ENCODE results near the gene IL17RE.
"Not testable (repeated sequence)": the region's sequence is repeated elsewhere in the genome, so short reads cannot be mapped to it uniquely, and the experiment has no call there.

Gene IL17RE, protein sequence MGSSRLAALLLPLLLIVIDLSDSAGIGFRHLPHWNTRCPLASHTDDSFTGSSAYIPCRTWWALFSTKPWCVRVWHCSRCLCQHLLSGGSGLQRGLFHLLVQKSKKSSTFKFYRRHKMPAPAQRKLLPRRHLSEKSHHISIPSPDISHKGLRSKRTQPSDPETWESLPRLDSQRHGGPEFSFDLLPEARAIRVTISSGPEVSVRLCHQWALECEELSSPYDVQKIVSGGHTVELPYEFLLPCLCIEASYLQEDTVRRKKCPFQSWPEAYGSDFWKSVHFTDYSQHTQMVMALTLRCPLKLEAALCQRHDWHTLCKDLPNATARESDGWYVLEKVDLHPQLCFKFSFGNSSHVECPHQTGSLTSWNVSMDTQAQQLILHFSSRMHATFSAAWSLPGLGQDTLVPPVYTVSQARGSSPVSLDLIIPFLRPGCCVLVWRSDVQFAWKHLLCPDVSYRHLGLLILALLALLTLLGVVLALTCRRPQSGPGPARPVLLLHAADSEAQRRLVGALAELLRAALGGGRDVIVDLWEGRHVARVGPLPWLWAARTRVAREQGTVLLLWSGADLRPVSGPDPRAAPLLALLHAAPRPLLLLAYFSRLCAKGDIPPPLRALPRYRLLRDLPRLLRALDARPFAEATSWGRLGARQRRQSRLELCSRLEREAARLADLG

DNA sequence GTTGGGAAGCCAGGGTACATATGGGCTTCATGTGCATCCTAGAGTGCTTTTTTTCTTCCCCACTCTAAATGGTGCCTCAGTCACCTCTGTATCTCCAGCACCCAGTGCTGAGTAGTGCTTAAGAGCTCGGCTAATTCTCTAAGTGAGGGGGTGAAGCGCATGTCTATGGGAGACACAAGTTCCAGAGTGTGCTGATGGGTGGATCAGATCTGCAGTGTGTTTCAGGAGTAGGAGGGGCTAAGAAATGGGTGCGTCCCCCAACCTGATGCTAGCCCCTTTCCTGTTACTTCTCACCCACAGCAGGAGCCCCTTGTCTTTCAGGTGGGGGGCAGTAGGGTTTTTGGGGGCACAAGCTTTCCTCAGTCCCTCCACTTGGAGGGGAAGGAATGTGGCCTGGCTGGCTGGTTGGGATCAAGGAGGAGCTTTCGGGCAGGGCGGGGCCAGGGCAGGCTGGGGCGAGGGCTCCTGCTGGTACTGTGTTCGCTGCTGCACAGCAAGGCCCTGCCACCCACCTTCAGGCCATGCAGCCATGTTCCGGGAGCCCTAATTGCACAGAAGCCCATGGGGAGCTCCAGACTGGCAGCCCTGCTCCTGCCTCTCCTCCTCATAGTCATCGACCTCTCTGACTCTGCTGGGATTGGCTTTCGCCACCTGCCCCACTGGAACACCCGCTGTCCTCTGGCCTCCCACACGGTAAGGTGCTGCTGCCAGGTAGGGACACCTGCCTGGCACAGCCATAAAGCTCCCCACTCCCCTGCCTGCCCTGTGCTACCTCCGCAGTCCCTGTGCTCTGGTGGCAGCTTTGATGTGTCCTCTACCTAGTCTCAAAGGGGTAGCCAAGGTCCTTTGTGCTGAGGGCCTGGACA is at the start of gene IL17RE:
Gene IL17RE, plus strand, starts transcription at position 477 of the 866 bp plus-strand sequence. Its CDS starts 85 bp downstream, at position 562.
- DNase-seq, result no peak

DNA sequence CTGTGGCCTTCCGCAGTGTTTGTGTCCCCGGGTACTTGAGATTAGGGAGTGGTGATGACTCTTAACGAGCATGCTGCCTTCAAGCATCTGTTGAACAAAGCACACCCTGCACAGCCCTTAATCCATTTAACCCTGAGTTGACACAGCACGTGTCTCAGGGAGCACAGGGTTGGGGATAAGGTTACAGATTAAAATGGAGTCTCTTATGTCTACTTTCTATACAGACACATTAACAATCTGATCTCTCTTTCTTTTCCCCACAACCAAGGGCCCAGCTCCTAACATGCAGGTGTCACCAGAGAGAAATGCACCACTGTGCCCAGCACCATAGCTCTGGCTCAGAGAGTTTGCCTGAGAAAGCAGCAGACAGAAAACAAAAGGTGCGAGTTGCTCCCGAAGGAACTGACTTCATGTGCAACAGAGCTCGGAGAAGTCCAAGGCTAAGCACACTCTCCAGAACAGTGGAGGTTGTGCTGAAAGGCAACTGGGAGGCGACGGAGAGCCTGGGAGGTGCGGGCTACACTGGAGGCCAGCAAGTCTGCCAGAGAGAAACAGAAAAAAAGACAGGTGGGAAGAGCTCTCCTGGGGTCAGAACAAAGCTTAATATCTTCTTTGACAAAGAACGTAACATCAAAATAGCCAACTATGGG is 48.2 kb upstream of the IL17RE start:
- not testable (repeated sequence) for DNase-seq

DNA sequence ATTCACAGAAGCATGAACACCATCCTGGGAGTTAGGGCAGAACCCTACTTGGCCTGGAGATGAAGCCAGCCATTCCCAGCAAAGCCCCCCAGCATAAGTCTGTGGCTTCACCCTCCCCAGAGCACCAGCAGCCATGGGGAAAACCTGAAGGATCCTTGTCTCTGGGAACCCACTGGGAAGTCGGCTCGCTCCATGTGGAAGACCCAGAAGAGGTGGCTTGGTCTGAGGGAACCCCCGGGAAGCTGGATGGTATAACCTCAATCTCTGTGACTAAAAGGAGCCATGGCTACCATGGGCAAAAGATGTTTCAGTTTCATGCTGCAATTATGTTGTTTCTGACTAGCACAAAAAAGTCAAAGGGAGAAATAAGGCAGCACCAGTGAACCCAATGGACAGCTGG is 47.1 kb upstream of the IL17RE start:
- no peak for DNase-seq

DNA sequence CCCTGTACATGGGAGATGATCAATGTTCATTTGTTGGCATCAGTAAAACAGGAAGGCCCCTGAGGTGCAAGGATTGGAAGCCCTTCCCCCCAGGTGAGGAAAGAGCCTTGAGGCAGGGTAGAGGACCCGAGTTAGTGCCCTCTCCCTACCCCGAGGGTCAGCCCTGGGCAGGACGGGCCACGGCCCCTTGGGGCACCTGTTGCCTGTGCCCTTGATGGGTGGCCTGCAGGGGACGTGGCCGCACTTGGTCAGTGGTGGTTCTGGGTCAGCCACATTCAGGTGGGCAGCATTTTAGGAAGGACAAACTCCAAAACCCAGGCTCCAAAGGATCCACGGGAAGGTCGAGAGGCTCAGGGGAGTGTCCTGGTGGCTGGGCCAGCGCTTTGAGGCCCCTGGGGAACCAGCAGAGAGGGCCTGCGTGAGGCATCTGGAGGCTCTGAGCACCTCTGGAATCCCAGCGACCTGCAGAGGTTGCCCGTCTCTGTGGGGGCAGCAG is 43.1 kb upstream of the IL17RE start:
- DNase-seq, result no peak

DNA sequence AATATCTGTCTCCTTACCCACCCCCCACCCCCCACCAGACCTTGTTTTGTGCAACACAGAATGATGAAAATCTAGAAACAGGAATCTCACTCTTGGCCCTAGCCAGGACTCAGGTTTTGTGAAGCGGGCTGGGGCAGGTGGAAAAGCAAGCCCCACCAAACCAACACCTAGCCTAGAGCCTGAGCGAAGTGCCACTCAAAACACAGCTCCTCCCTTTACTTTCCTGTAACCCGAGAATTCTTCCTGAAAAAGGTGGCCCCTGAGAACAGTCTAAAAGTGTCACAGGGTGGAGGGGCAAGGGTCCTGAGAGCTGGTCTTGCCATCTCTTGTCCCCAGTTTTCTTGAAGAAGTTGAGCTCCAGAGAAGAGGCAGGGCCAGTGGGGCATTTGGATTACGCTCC is 41.4 kb upstream of the IL17RE start:
- no peak for DNase-seq

DNA sequence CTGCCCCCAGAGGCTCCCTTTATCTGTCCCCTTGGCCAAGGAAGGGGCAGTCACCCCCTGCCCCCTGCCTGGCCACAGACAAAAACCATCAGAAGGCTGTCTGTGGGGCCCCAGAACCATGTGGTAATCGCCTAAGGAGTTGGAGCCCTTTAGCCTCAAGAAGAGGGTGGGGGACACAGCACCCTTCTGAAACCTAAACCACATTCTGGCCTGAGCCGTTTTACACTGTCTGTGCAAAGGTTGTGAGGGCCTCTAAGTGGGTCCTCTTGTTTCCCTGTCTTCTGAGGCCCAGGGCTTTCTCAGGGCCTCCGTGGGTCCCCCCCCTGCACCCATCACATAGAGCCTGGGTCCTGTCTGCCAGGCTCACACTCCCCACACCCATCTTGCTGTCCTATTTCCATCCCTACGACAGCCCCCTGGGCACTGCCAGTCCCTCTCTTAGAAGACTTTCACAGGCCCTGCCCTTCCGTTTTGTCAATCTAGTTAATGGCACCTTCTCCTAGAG is 41.0 kb upstream of the IL17RE start:
- DNase-seq, result no peak

DNA sequence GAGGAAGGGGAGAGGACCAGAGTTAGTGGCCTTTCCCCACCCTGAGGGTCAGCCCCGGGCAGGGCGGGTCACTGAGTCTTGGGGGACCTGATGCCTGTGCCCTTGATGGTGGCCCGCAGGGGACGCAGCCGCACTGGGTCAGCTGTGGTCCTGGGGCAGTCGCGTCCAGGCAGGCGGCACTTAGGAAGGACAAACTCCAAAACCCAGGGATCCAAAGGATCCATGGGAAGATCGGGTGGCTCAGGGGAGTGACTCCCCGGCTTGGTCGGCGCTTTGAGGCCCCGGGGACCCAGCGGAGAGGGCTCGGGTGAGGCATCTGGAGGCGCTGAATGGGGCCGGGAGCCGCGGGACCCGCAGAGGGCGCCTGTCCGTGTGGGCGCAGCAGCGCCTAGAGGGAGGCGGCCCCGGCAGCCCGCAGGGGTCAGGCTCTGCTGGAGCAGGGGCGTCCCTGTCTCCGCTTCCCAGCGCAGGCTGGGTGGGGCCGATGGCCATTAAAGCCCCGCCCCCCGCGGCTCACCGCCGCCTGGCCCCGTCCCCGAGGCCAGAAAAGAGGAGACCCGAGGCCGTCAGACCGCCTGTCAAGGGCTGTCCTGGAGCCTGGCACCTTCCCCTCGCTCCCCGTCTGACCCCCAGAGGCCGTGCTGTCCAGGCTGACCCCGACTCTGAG is 40.1 kb upstream of the IL17RE start:
- DNase-seq, result peak in 2 of 4 experiments; percentile 6 to 14

DNA sequence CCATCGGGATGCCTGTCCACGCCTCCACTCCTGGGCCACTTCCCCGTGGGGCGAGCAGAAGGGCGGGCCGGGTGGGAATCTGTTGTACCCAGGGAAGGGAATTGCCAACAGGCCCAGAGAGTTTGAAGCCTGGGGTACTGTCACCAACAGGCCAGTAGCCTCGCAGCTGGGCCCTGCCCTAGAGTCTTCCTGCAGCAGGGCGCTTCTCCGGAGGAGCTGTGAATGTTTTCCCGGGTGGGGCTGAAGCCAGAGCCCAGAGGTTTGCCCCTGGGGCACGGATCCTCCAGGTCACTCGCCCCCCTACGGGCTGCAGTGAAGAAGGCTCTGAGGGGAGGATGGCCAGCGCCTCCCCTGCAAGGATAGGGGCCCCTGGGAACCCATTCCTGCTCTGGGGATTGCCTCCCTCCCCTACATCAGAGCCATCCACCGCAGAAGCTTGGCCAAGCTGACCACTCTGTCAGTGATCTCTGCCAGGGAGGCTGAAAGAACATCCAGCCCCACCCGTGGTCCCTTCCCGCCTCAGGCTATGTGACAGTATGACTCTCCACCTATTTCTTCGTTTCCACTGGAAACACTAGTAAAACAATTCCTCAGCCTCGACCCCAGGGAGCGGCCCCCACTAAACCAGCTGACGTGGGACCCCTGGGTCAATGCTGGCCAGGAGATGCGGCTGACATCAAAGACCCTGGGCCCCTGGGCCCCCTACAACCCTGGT is 39.4 kb upstream of the IL17RE start:
- no peak for DNase-seq

DNA sequence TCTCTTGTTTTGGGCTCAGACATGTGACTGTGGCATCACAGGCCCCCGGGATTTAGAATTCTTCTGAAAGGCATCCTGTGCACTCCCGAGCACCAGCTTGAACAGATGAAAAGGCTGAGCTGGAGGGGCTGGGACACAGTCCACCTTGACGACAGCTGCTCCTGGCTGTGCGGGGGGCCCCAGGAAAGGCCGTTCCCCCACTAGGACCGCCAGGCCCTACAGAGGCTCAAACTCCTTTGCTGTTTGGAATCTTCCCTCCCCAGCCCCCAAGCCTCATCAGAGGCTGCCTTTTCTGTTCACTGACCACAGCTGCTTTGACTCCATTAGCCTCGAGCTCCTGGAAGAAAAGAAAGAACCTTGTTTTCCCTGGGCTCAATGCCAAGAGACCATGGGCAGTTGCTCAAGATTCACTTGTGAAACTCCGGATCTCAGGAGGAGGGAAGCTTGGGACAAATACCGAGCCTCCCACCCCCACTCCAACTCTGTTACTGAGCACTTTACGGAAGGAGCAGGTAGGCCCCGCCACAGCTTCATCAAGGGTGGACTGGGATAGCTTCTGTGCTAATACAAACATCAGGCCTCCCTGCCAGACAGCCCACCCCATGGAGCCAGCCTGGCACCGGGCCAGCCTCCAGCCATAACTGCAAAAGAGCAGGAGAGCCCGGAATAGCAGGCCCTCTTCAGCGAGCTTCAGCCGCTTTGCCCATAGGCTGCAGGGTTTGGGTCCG is 38.3 kb upstream of the IL17RE start:
- DNase-seq, result no peak

DNA sequence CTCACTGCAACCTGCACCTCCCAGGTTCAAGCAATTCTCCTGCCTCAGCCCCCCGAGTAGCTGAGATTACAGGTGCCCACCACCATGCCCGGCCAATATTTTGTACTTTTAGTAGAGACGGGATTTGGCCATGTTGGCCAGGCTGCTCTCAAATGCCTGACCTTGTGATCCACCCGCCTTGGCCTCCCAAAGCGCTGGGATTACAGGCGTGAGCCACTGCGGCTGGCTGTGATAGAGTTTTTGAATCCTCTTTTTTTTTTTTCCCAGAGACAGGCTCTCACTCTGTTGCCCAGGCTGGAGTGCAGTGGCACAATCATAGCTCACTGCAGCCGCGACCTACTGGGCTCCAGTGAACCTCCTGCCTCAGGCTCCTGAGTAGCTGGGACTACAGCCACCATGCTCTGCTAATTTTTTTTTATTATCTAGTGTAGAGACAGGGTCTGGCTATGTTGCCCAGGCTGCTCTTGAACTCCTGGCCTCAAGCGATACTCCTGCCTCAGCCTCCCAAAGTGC is 37.5 kb upstream of the IL17RE start:
- not testable (repeated sequence) for DNase-seq

DNA sequence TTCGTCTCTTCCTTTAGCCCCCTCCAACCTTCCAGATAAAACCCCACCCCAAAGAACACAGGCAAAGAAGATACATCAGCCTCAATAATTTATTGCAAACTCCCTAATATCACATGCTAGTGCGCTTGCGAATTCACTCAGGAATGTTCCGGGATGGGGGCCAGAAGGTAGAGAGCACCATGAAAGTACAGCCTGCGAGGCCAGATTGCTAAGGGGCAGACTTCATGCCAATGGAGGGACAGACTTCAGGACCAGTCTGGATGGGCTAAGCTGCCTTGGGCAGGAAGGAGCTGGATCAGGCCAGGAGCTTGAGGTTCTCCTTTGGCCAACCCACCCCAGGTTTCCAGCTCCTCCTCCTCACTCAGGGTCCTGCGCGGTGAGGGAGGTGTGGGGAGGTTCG is 36.0 kb upstream of the IL17RE start:
- no peak for DNase-seq

DNA sequence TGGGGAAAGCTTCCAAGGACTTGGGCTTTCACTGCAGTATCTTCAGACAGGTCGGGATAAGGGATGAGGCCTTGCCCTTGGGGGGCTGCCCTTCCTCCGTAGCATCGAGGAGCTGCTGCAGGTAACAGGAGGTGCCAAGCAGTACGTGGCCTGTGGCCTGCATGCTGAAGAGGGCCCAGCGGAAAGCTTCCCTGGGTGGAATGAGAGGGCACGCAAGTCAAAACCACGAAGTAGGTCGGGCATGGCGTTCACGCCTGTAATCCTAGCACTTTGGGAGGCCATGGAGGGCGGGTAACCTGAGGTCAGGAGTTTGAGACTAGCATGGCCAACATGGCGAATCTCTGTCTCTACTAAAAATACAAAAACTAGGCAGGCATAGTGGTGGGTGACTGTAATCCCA is 35.5 kb upstream of the IL17RE start:
- DNase-seq, result no peak

DNA sequence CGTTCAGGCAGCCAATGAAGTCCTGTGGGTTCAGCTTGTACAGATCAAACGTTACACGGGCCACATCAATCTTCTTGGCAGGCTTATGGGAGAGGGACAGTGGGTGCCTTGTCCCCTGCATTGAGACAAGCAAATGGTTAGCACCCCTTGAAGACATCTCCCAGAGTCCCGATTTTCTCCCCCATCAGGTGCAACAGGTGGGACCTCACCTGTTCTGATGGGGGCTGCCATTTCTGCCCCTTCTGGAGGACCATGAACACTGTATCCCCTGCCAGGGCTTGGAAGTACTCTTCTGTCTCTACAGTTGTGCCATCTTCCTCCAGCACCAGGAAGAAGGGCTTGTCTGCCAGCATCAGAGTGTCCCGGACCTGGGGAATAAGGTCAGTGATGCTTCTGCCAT is 32.7 kb upstream of the IL17RE start:
- DNase-seq, result no peak

DNA sequence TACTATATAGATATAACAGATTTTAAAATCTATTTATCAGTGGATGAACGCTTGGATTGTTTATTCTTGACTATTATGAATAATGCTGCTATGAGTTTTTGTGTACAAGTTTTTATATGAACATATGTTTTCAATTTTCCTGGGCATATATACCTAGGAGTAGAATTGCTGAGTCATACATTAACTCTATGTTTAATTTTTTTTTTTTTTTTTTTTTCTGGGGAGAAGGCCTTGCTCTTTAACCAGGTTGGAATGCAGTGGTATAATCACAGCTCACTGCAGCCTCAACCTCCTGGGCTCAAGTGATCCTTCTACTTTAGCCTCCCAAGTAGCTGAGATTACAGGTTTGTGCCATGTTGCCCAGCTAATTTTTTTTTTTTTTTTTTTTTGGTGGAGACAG is 31.7 kb upstream of the IL17RE start:
- DNase-seq, result no peak

DNA sequence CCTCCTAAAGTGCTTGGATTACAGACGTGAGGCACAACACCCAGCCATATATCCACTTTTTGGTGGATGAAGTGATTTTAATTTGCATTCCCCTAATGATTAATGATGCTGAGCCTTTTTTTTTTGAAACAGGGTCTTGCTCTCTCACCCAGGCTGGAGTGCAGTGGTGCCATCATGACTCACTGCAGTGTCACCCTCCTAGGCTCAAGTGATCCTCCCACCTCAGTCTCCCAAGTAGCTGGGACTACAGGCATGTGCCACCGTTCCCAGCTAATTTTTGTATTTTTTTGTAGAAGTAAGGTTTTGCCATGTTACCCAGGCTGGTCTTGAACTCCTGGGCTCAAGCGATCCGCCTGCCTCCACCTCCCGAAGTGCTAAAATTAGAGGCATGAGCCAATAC is 30.6 kb upstream of the IL17RE start:
- DNase-seq, result not testable (repeated sequence)

DNA sequence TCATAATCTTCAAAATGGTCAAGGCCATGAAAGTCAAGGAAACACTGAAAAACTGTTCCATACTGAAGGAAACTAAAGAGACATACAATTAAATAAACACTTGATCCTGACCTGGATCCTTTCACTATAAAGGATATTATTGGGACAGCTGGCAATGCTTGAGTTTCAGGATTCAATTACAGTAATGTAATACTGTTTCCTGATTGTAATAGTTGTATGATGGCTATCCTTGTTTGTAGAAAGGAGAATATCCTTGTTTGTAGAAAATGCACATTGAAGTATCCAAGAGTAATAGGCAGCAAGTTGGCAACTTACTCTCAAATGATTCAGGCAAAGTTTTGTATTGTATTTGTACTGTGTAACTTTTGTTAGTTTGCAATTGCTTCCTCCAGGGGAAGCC is 27.2 kb upstream of the IL17RE start:
- no peak for DNase-seq

DNA sequence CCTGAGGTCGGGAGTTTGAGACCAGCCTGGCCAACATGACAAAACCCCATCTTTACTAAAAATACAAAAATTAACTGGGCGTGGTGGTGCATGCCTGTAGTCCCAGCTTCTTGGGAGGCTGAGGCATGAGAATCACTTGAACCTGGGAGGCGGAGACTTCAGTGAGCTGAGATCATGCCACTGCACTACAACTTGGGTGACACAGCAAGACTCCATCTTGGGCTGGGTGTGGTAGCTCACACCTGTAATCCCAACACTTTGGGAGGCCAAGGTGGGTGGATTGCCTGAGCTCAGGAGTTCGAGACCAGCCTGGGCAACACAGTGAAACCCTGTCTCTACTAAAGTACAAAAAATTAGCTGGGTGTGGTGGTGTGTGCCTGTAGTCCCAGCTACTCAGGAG is 26.4 kb upstream of the IL17RE start:
- DNase-seq, result not testable (repeated sequence)

DNA sequence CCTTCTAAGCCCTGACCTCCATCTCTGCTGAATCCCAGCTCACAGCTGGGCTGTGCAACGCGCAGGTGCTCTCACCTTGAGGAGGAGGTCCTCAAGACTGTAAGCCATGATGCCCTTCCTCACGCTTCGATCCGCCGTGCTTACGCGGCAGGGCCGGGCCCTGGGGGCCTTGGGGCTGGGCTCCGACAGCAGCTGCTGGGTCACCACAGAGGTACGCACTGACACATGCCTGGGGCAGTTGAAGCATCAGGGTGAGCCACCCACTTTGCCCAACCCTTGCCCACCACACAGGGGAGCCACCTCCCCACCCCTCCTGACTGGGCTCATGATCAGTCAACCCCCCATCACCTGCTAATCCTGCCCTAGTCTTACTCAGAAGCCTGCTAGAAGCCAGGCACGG is 25.7 kb upstream of the IL17RE start:
- DNase-seq, result no peak

DNA sequence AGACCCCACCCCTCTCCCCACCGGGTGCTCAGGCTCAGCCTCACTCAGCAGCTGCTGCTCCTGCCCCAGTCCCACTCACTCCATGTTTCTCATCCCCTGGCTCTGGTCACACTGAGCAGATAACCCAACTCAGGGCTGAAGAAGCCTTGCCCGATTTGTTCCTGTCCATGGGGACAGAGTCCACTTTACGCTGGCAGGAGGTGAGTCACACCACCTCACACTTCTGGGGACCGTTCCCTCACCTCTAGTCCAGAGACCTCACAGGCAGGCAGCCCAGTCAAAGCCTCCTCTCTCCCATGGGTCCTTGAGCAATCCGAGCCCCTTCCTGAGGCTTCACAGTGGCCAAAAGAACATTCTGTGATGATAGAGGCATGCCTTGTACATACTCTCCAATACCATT is 23.9 kb upstream of the IL17RE start:
- DNase-seq, result no peak

DNA sequence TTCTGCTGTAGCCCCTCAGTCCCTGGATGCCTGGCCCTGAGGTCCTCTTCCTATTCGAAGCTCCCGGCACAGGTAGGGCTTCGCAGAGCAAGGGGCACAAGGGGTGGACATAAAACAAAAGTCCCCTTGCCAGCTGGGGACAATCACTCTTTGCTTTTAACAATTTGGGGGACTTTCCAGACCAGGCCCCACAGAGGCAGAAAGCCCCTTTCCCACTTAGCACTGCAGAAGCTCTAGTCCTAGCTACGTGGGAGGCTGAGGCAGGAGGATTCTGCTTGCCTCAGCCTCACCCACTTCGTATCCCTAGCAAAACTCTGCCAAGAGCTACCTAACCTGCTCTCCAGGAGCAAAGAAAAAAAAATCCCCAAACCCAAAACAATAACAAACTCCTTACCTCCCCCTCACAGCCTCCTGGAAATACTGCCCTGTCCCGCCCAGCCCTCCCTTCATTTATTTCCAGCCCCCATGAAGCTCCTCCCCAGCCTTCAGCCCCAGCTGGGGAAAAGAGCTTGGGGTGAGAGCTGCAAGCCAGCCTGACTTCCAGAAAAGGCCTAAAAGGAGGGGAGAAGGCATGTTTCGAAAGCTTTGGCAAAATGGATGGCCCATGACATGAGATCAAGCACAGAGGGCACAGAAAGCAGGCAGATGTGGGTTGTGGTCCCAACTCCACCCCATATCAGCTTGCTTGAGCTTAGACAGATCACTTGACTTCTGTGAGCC is 22.7 kb upstream of the IL17RE start, which contains the start of gene CIDEC:
Gene CIDEC, minus strand, starts transcription at position 424 of the 720 bp plus-strand sequence. CDS start 1,767 bp downstream, outside the sequence.
- DNase-seq, result no peak

Data from activated CD4-positive, CD25-positive, alpha-beta regulatory T cell (primary cell).